ENCODE data around the gene EFTUD2. TPM values are rescaled to one million over a fixed set of nuclear protein-coding genes. Genes with fewer than 3 reads are reported as not detected.

The EFTUD2 gene
- total RNA-seq, 6 donors from 2014 or later, result 66.6 to 146 (median 75.6) TPM

DNA sequence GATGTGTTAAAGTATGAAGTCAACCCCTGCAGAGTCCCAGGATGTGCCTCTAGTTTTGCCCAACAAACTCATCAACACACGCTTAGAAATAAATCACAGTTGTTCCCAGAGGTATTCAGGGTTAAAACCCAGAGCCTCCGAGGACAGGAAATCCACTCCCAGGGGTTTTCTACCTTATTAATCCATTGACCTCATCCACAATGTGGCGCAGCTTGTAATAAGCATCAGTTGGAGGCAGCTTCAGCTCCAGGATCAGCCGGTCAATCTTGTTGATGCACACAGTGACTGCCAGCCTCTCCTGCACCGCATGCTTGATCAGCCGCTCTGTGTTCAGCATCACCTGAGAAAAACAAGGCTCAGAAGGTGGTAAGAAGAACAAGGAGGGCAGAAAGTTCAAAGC lies 23.5 kb downstream of the EFTUD2 start:
- Histone ChIP-seq H3K9me3 (no peaks in the 10 kb centered on the region), H3K4me1 (no peaks in the 10 kb centered on the region), H3K27me3 (no peaks in the 10 kb centered on the region), H3K27ac (no peak overlapping the region), H3K4me3 (no peak overlapping the region), H3K36me3 (peaks cover 55 to 97% (median 77%) of the 10 kb centered on the region in 4 donors)
- DNase-seq (no peak), ATAC-seq (ENCODE audit: low FRiP score in 2 of 2) (no peak)
- WGBS, 2 donors, result 94 to 96% methylated on average over 6 of the region's 6 CpGs
- no peak for TF ChIP-seq POLR2A (IDR thresholded peaks at IDR 0.05)
- TF ChIP-seq, protein P1, sequence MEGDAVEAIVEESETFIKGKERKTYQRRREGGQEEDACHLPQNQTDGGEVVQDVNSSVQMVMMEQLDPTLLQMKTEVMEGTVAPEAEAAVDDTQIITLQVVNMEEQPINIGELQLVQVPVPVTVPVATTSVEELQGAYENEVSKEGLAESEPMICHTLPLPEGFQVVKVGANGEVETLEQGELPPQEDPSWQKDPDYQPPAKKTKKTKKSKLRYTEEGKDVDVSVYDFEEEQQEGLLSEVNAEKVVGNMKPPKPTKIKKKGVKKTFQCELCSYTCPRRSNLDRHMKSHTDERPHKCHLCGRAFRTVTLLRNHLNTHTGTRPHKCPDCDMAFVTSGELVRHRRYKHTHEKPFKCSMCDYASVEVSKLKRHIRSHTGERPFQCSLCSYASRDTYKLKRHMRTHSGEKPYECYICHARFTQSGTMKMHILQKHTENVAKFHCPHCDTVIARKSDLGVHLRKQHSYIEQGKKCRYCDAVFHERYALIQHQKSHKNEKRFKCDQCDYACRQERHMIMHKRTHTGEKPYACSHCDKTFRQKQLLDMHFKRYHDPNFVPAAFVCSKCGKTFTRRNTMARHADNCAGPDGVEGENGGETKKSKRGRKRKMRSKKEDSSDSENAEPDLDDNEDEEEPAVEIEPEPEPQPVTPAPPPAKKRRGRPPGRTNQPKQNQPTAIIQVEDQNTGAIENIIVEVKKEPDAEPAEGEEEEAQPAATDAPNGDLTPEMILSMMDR (IDR thresholded peaks at IDR 0.05), result no peak
- no peak for TF ChIP-seq EP300 (IDR thresholded peaks at IDR 0.05)
- no peak for TF ChIP-seq POLR2AphosphoS5 (IDR thresholded peaks at IDR 0.05)

GRCh38 chr17:44872131-44872768 lies 27.0 kb downstream of the EFTUD2 start:
- 65 to 80% methylated on average over 9 of the region's 9 CpGs for WGBS, 2 donors
- ATAC-seq (ENCODE audit: low FRiP score in 2 of 2) (peak in 1 of 2 donors; percentile 16), DNase-seq (no peak)
- peaks cover 41 to 97% (median 83%) of the 10 kb centered on the region in 4 donors for H3K36me3 ChIP-seq
- no peaks in the 10 kb centered on the region for H3K9me3 ChIP-seq
- H3K4me3 ChIP-seq, result no peak overlapping the region
- no peaks in the 10 kb centered on the region for H3K27me3 ChIP-seq
- H3K4me1 ChIP-seq, result no peaks in the 10 kb centered on the region
- no peak overlapping the region for H3K27ac ChIP-seq
- peak in 1 of 2 donors; percentile 47 for TF ChIP-seq POLR2AphosphoS5 (IDR thresholded peaks at IDR 0.05)
- no peak for TF ChIP-seq POLR2A (IDR thresholded peaks at IDR 0.05)

DNA sequence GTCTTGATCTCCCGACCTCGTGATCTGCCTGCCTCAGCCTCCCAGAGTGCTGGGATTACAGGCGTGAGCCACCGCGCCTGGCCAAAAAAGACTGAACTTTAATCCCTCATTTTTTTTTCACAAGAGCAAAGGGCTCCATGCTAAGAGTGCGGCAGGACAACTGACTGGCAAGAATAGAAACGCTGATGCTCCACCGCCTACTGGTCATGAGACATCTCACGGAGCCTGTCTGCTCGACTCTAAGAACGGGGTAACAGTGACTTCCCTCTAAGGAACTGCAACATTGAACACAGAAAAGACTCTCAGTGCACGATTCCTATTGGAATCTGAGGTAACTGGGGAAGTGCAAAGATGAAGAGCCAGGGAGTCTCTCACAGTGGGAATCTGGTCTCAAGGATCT lies 27.7 kb downstream of the EFTUD2 start:
- Histone ChIP-seq H3K4me1 (no peaks in the 10 kb centered on the region), H3K27me3 (no peaks in the 10 kb centered on the region), H3K27ac (no peak overlapping the region), H3K9me3 (no peaks in the 10 kb centered on the region), H3K36me3 (peaks cover 41 to 98% (median 83%) of the 10 kb centered on the region in 4 donors), H3K4me3 (no peak overlapping the region)
- WGBS, 2 donors, result 94 to 98% methylated on average over 12 of the region's 12 CpGs
- DNase-seq (no peak), ATAC-seq (ENCODE audit: low FRiP score in 2 of 2) (no peak)
- no peak for TF ChIP-seq POLR2AphosphoS5 (IDR thresholded peaks at IDR 0.05)
- no peak for TF ChIP-seq EP300 (IDR thresholded peaks at IDR 0.05)
- TF ChIP-seq, protein P1 (IDR thresholded peaks at IDR 0.05), result no peak
- TF ChIP-seq POLR2A (IDR thresholded peaks at IDR 0.05), result no peak

- TF ChIP-seq EP300 (IDR thresholded peaks at IDR 0.05) (no peak), POLR2AphosphoS5 (IDR thresholded peaks at IDR 0.05) (no peak), POLR2A (IDR thresholded peaks at IDR 0.05) (no peak)
- TF ChIP-seq, protein P1 (IDR thresholded peaks at IDR 0.05), result no peak
- Histone ChIP-seq H3K4me3 (no peak overlapping the region), H3K4me1 (no peaks in the 10 kb centered on the region), H3K27ac (no peak overlapping the region), H3K27me3 (no peaks in the 10 kb centered on the region), H3K36me3 (peaks cover 35 to 98% (median 79%) of the 10 kb centered on the region in 4 donors), H3K9me3 (no peaks in the 10 kb centered on the region)
- WGBS, 2 donors, result 88 to 95% methylated on average over 3 of the region's 3 CpGs
- no peak for DNase-seq
- ATAC-seq (ENCODE audit: low FRiP score in 2 of 2), result no peak
Measured at GRCh38 chr17:44867841-44868240, 31.4 kb downstream of the EFTUD2 start.

- H3K36me3 ChIP-seq, result peaks cover 29 to 98% (median 79%) of the 10 kb centered on the region in 4 donors
- WGBS, 2 donors, result 85 to 91% methylated on average over 6 of the region's 6 CpGs
Measured at GRCh38 chr17:44865931-44866330, 33.3 kb downstream of the EFTUD2 start.

More at GRCh38 chr17:44865931-44866330, 33.3 kb downstream of the EFTUD2 start:
- DNase-seq, result no peak
- H3K4me1 ChIP-seq, result no peaks in the 10 kb centered on the region
- H3K27me3 ChIP-seq, result no peaks in the 10 kb centered on the region
- TF ChIP-seq POLR2A (IDR thresholded peaks at IDR 0.05) (no peak), EP300 (IDR thresholded peaks at IDR 0.05) (no peak), POLR2AphosphoS5 (IDR thresholded peaks at IDR 0.05) (no peak)
- TF ChIP-seq, protein P1 (IDR thresholded peaks at IDR 0.05), result no peak
- ATAC-seq (ENCODE audit: low FRiP score in 2 of 2), result no peak
- H3K27ac ChIP-seq, result no peak overlapping the region
- no peak overlapping the region for H3K4me3 ChIP-seq
- H3K9me3 ChIP-seq, result no peaks in the 10 kb centered on the region

Data from upper lobe of left lung (tissue), 6 donors.